IPS-18c (cell line): ENCODE results near the gene AAR2.
A peak's percentile ranks its signal among the peaks of the same experiment; 100 is the strongest.

Experiments
- H3K4me3 ChIP-seq: 2 replicates; pipeline ENCODE4 v1.7.0; 2013; ENCODE audit warnings: low read depth, mild to moderate bottlenecking, low read length, moderate library complexity; ENCODE audit not compliant: insufficient read depth
- H3K9me3 ChIP-seq: one replicate; pipeline ENCODE4 v1.6.1; 2013; ENCODE audit warnings: mild to moderate bottlenecking, low read length, moderate library complexity; ENCODE audit not compliant: control insufficient read depth, insufficient read depth

AAR2 gene

GRCh38 chr20:36298061-36298460 lies 61.8 kb downstream of the AAR2 start:
- no peaks in the 10 kb centered on the region for H3K9me3 ChIP-seq
- no peak overlapping the region for H3K4me3 ChIP-seq

- no peaks in the 10 kb centered on the region for H3K9me3 ChIP-seq
Measured at GRCh38 chr20:36298795-36299339, 62.6 kb downstream of the AAR2 start.

GRCh38 chr20:36299459-36299858 lies 63.2 kb downstream of the AAR2 start:
- Histone ChIP-seq H3K9me3 (no peaks in the 10 kb centered on the region), H3K4me3 (no peak overlapping the region)

More at GRCh38 chr20:36298795-36299339, 62.6 kb downstream of the AAR2 start:
- no peak overlapping the region for H3K4me3 ChIP-seq

GRCh38 chr20:36301359-36302119 lies 65.3 kb downstream of the AAR2 start:
- Histone ChIP-seq H3K4me3 (no peak overlapping the region), H3K9me3 (no peaks in the 10 kb centered on the region)

DNA sequence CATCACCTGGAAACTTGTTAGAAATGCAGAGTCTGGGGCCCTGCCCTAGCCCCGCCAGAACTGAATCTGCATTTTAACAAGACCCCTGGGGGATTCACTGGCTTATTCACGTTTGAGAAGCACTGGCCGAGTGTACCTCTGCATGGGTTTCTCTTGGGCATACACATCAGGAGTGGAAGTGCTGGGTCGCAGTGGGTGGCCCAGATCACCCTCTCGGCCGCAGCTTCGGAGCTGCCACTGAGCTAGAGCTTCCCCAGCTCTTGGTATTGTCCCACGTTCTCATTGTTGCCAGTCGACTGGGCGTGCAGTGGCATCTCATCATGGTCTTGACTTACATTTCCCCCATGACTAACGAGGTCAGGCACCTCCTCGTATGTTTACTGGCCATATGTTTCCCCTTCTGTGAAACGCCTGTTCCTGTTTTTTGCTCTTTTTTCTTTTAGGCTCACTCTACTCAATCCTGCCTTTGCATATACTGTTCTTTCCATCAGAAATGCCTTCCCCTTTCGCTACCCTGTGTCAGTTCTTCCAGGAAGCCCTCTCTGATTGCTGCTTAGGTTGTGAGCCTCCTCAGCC lies 66.8 kb downstream of the AAR2 start:
- Histone ChIP-seq H3K9me3 (peaks cover 2% of the 10 kb centered on the region), H3K4me3 (no peak overlapping the region)

DNA sequence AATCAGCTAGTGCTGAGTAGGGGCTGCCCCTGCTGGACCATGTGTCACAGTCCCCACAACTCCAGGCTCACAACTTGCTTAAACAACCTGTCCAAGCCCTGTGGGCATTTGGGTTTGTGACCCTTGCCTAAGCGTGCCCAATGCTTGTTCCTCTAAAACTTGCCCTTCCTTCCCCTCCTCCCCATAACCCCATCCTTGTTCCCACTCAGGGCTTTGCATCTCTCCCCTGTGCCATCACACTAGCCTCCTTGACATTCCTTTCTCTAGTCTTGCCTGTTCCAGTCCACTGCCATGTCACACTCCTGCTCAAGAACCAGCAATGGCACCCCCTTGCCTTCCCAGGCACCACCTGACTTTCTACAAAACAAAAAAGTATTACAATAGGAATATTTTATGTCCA lies 67.6 kb downstream of the AAR2 start:
- H3K4me3 ChIP-seq, result no peak overlapping the region
- peaks cover 2% of the 10 kb centered on the region for H3K9me3 ChIP-seq

- Histone ChIP-seq H3K4me3 (no peak overlapping the region), H3K9me3 (peaks cover 2% of the 10 kb centered on the region)
Measured at GRCh38 chr20:36304786-36305495, 68.7 kb downstream of the AAR2 start.

GRCh38 chr20:36305602-36306551 lies 69.6 kb downstream of the AAR2 start, which contains the start of gene DLGAP4:
TSS of gene DLGAP4 (plus strand) at chr20:36306339. CDS start at chr20:36431718, 125,379 bp downstream.
- H3K9me3 ChIP-seq, result peaks cover 2% of the 10 kb centered on the region
- peak within 1 kb of the TSS; percentile 73 for H3K4me3 ChIP-seq
